Hepatocyte (in vitro differentiated cells): ENCODE measurements around the gene LINS1. TPM values are rescaled to one million over a fixed set of nuclear protein-coding genes. Genes with fewer than 3 reads are reported as not detected.

Experiments
- DNase-seq: peaks from one replicate; pipeline ENCODE4 v3.0.0-alpha.2; 2016; ENCODE audit warnings: low spot score
- H2AFZ ChIP-seq: fragments of 200-600 bp; sonication (generic); 2 replicates; pipeline ENCODE4 v1.6.0; 2016; ENCODE audit warnings: antibody characterized with exemption, mild to moderate bottlenecking
- H3K27ac ChIP-seq: fragments of 200-600 bp; sonication (generic); 2 replicates; pipeline ENCODE4 v1.5.1; 2016; ENCODE audit warnings: mild to moderate bottlenecking
- H3K27me3 ChIP-seq: fragments of 200-600 bp; sonication (generic); 2 replicates; pipeline ENCODE4 v1.6.1; 2016
- H3K36me3 ChIP-seq: fragments of 200-600 bp; sonication (generic); replicated peaks from 2 replicates; pipeline ENCODE4 v1.5.1; 2016; ENCODE audit warnings: low read depth; ENCODE audit not compliant: insufficient read depth
- H3K4me1 ChIP-seq: fragments of 200-600 bp; sonication (generic); 2 replicates; pipeline ENCODE4 v1.5.1; 2016; ENCODE audit warnings: mild to moderate bottlenecking, moderate library complexity; ENCODE audit not compliant: insufficient read depth
- H3K4me2 ChIP-seq: fragments of 200-600 bp; sonication (generic); 2 replicates; pipeline ENCODE4 v1.6.0; 2016
- H3K4me3 ChIP-seq: fragments of 200-600 bp; sonication (generic); 2 replicates; pipeline ENCODE4 v1.5.1; 2016; ENCODE audit warnings: mild to moderate bottlenecking
- H3K79me2 ChIP-seq: fragments of 200-600 bp; sonication (generic); 2 replicates; pipeline ENCODE4 v1.6.0; 2017; ENCODE audit warnings: mild to moderate bottlenecking
- H3K9me2 ChIP-seq: fragments of 200-600 bp; sonication (generic); replicated peaks from 2 replicates; pipeline ENCODE4 v1.6.0; 2017; ENCODE audit warnings: mild to moderate bottlenecking; ENCODE audit not compliant: insufficient read depth
- H3K9me3 ChIP-seq: fragments of 200-600 bp; sonication (generic); 2 replicates; pipeline ENCODE4 v1.5.1; 2016; ENCODE audit warnings: low read depth, mild to moderate bottlenecking
- H4K20me1 ChIP-seq: fragments of 200-600 bp; sonication (generic); 2 replicates; pipeline ENCODE4 v1.6.0; 2016; ENCODE audit warnings: mild to moderate bottlenecking; ENCODE audit not compliant: insufficient read depth, poor library complexity, severe bottlenecking
- EZH2 ChIP-seq: fragments of 200-600 bp; sonication (generic); IDR thresholded peaks from 2 replicates; pipeline ENCODE4 v1.6.1; 2016; ENCODE audit warnings: antibody characterized with exemption, mild to moderate bottlenecking, borderline replicate concordance
- EZH2phosphoT487 ChIP-seq: fragments of 200-600 bp; sonication (generic); IDR thresholded peaks from one replicate; pipeline ENCODE4 v1.6.1; 2018; ENCODE audit warnings: antibody characterized with exemption, mild to moderate bottlenecking, low read depth, moderate library complexity; ENCODE audit not compliant: unreplicated experiment, severe bottlenecking
- WGBS: methylation state at CpG from one replicate; pipeline ENCODE4 v1.1.6; 2016; ENCODE audit warnings: low lambda C conversion rate; ENCODE audit errors: missing lambda C conversion rate; 5-methylcytosine and 5-hydroxymethylcytosine counted together
- polyA plus RNA-seq: library from polyadenylated mRNA; unstranded; fragments of >200 nt; fragmentation: Nextera tagmentation; extraction: Ambion mirVana; gene quantifications from 2 replicates; pipeline ENCODE4 v1.2.1, GENCODE V29; 2016
- total RNA-seq: library from RNA; depleted of rRNA; stranded (reverse); fragments of >200 nt; gene quantifications from 2 replicates; pipeline ENCODE4 v1.2.3, GENCODE V29; 2014
- TF ChIP-seq, protein P1 (sequence below): fragments of 200-600 bp; sonication (generic); IDR thresholded peaks from 2 replicates; pipeline ENCODE4 v1.5.1; 2016; ENCODE audit warnings: antibody characterized with exemption, mild to moderate bottlenecking; ENCODE audit not compliant: poor library complexity

Gene LINS1
- total and polyA plus RNA-seq, 2 experiments from 2014 or later = 8.1 to 26.3 TPM

DNA sequence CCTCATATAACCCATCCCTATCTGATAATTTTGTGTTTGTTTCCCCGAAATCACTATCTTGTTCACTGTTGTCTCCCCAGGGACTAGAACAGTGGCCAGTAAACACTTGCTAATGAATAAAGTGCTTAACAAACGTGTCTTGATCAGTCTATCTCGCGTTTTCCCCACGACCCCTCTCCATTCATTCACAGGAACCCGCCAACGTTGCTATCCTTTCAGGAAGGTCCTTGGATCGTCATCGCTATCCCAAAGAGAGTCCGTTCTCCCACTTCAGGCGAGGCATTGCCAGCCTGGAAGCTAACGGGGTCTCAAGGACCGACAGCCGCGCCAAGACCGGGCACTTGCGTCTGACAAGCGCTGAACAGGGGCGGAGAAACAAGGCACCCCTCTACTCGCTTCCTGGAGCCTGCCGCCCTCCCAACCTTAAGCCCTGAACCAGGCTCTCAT is 344 bp downstream of the LINS1 start:
- no peak for DNase-seq
- Histone ChIP-seq H3K27ac (peak overlapping the region; percentile 53), H3K79me2 (peaks cover 85% of the 10 kb centered on the region), H3K9me3 (no peaks in the 10 kb centered on the region), H3K36me3 (no peaks in the 10 kb centered on the region), H4K20me1 (no peaks in the 10 kb centered on the region), H3K27me3 (no peaks in the 10 kb centered on the region), H2AFZ (peak overlapping the region; percentile 20), H3K4me2 (peak overlapping the region; percentile 93), H3K9me2 (no peaks in the 10 kb centered on the region), H3K4me3 (peak overlapping the region; percentile 53), H3K4me1 (peaks cover 7% of the 10 kb centered on the region)
- TF ChIP-seq EZH2phosphoT487 (no peak), EZH2 (no peak)
- TF ChIP-seq, protein P1, sequence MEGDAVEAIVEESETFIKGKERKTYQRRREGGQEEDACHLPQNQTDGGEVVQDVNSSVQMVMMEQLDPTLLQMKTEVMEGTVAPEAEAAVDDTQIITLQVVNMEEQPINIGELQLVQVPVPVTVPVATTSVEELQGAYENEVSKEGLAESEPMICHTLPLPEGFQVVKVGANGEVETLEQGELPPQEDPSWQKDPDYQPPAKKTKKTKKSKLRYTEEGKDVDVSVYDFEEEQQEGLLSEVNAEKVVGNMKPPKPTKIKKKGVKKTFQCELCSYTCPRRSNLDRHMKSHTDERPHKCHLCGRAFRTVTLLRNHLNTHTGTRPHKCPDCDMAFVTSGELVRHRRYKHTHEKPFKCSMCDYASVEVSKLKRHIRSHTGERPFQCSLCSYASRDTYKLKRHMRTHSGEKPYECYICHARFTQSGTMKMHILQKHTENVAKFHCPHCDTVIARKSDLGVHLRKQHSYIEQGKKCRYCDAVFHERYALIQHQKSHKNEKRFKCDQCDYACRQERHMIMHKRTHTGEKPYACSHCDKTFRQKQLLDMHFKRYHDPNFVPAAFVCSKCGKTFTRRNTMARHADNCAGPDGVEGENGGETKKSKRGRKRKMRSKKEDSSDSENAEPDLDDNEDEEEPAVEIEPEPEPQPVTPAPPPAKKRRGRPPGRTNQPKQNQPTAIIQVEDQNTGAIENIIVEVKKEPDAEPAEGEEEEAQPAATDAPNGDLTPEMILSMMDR = no peak
- WGBS = 1% methylated on average over 21 of the region's 21 CpGs

DNA sequence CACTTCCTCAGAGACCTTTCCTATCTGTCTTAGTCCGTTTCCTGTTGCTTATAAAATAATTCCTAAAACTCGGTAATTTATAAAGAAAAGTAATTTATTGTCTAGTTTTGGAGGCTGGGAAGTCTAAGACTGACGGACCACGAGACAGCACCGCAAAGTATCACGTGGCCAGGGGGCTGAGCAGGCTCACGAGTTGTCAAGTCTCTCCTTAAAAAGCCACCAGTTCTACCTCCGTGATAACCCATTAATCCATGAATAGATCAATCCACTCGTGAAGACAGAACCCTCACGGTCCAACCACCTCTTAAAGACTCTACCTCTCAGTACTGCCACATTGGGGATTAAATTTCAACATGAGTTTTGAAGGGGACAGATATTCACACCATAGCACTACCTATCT is 821 bp downstream of the LINS1 start:
- H3K4me2 ChIP-seq = peak overlapping the region; percentile 93
- H3K27me3 ChIP-seq = no peaks in the 10 kb centered on the region
- H3K36me3 ChIP-seq = no peaks in the 10 kb centered on the region
- DNase-seq = peak; percentile 28
- peak overlapping the region; percentile 53 for H3K27ac ChIP-seq
- peaks cover 86% of the 10 kb centered on the region for H3K79me2 ChIP-seq
- no peaks in the 10 kb centered on the region for H4K20me1 ChIP-seq
- no peaks in the 10 kb centered on the region for H3K9me2 ChIP-seq
- H2AFZ ChIP-seq = peak overlapping the region; percentile 20
- H3K4me1 ChIP-seq = peaks cover 7% of the 10 kb centered on the region
- peak overlapping the region; percentile 53 for H3K4me3 ChIP-seq
- H3K9me3 ChIP-seq = no peaks in the 10 kb centered on the region
- TF ChIP-seq EZH2 = no peak
- TF ChIP-seq, protein P1 = no peak
- TF ChIP-seq EZH2phosphoT487 = no peak
- 4% methylated on average over 10 of the region's 10 CpGs for WGBS

DNA sequence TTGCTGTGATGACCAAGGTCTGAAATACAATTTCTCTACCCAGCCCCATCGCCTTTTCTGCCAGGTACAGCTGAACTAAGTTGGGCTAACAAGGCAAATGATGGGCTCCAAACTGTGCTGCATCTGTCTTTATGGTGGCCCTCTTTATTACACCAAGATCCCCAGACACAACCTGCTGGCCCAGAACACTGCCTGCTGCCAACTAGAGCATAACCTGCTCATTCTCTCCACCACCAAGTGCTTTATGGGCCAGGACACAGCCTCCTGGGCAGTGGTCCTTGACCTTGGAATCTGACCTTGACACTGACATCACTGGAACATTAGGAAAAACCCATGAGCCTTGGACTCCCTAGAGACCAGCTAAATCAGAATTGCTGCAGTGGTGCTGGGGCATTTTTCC is 3.3 kb downstream of the LINS1 start:
- H3K4me3 ChIP-seq = no peak overlapping the region
- H3K9me2 ChIP-seq = no peaks in the 10 kb centered on the region
- H3K4me1 ChIP-seq = peaks cover 7% of the 10 kb centered on the region
- no peak overlapping the region for H3K4me2 ChIP-seq
- no peaks in the 10 kb centered on the region for H4K20me1 ChIP-seq
- no peaks in the 10 kb centered on the region for H3K9me3 ChIP-seq
- H3K27ac ChIP-seq = no peak overlapping the region
- TF ChIP-seq EZH2 = no peak
- no peak for TF ChIP-seq EZH2phosphoT487
- TF ChIP-seq, protein P1 = no peak
- H2AFZ ChIP-seq = no peak overlapping the region
- no peaks in the 10 kb centered on the region for H3K27me3 ChIP-seq
- 94% methylated on average over 1 of the region's 1 CpG for WGBS
- peaks cover 86% of the 10 kb centered on the region for H3K79me2 ChIP-seq
- no peaks in the 10 kb centered on the region for H3K36me3 ChIP-seq
- DNase-seq = no peak

DNA sequence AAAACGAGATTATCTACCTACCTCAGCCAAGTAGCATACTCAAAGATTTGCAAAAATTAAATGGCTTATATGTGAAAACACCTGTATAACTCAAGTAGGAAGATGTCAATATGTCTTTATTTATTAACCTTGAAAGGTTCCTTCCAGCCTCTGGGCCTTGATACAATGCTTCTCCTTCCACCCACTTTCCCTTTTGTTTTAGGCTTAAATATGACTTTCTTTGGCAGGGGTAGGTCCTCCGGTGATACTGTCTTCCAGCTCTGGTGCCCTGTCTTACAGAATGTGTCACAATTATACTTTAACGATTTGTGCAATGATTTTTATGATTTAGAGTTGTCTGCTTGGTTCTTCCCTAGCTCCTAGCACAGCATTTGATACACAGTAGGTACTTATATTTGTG is 4.1 kb downstream of the LINS1 start:
- TF ChIP-seq EZH2phosphoT487 (no peak), EZH2 (no peak)
- TF ChIP-seq, protein P1 = no peak
- Histone ChIP-seq H3K9me3 (no peaks in the 10 kb centered on the region), H2AFZ (no peak overlapping the region), H3K4me2 (no peak overlapping the region), H3K36me3 (no peaks in the 10 kb centered on the region), H3K27ac (no peak overlapping the region), H3K9me2 (no peaks in the 10 kb centered on the region), H3K27me3 (no peaks in the 10 kb centered on the region), H3K4me1 (peaks cover 7% of the 10 kb centered on the region), H3K79me2 (peaks cover 86% of the 10 kb centered on the region), H3K4me3 (no peak overlapping the region), H4K20me1 (no peaks in the 10 kb centered on the region)
- DNase-seq = no peak
- 94% methylated on average over 3 of the region's 3 CpGs for WGBS
